ENCODE results near the gene STAG3. TPM values are rescaled to one million over a fixed set of nuclear protein-coding genes. Genes with fewer than 3 reads are reported as not detected.

The STAG3 gene
- total and polyA plus RNA-seq, 2 experiments from 2014 or later: 4.6 to 4.7 TPM

DNA sequence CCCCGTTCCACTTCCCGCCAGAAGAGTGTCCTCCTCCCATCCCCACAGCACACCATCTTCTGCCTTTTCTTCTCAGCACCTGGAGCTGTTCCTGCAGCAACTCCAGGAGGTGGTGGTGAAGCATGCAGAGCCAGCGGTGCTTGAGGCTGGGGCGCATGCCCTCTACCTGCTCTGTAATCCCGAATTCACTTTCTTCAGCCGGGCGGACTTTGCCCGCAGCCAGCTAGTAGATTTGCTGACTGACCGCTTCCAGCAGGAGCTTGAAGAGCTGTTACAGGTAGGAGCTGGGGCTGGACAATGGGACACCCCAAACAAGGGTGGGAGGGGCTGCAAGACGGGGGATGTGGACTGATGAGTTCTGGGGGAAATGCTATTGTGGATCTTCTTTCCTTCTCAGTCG is 23.0 kb downstream of the STAG3 start:
- Histone ChIP-seq H4K20me1 (replicated peaks; ENCODE audit: insufficient read depth) (no peaks in the 10 kb centered on the region), H3K27ac (ENCODE audit: low read depth) (no peak overlapping the region), H3K27me3 (ENCODE audit: insufficient read depth) (no peaks in the 10 kb centered on the region), H3K36me3 (ENCODE audit: insufficient read depth) (no peaks in the 10 kb centered on the region), H3K4me2 (no peak overlapping the region), H3K79me2 (replicated peaks; ENCODE audit: insufficient read depth) (no peaks in the 10 kb centered on the region), H2AFZ (no peak overlapping the region), H3K9me2 (ENCODE audit: insufficient read depth) (no peaks in the 10 kb centered on the region), H3K4me1 (ENCODE audit: insufficient read depth) (no peaks in the 10 kb centered on the region; the same call in 1 of the 2 replicates), H3K4me3 (no peak overlapping the region), H3F3A (replicated peaks; ENCODE audit: low read depth) (no peaks in the 10 kb centered on the region)
- H3K36me3 Mint-ChIP-seq (ENCODE audit: low read depth): no peaks in the 10 kb centered on the region
- no peak overlapping the region for H3K4me3 Mint-ChIP-seq
- H3K9me3 Mint-ChIP-seq: no peaks in the 10 kb centered on the region
- ATAC-seq (no peak), DNase-seq (ENCODE audit: low spot score) (no peak)
- no peak for TF ChIP-seq EZH2phosphoT487 (IDR thresholded peaks at IDR 0.05; ENCODE audit: unreplicated experiment)
- TF ChIP-seq ZNF114 (CRISPR knock-in tag; IDR thresholded peaks at IDR 0.05): no peak
- TF ChIP-seq JUNB (IDR thresholded peaks at IDR 0.05; ENCODE audit: unreplicated experiment): no peak
- no peak for TF ChIP-seq POLR2AphosphoS5 (IDR thresholded peaks at IDR 0.05; ENCODE audit: low read depth)
- TF ChIP-seq, protein P1, sequence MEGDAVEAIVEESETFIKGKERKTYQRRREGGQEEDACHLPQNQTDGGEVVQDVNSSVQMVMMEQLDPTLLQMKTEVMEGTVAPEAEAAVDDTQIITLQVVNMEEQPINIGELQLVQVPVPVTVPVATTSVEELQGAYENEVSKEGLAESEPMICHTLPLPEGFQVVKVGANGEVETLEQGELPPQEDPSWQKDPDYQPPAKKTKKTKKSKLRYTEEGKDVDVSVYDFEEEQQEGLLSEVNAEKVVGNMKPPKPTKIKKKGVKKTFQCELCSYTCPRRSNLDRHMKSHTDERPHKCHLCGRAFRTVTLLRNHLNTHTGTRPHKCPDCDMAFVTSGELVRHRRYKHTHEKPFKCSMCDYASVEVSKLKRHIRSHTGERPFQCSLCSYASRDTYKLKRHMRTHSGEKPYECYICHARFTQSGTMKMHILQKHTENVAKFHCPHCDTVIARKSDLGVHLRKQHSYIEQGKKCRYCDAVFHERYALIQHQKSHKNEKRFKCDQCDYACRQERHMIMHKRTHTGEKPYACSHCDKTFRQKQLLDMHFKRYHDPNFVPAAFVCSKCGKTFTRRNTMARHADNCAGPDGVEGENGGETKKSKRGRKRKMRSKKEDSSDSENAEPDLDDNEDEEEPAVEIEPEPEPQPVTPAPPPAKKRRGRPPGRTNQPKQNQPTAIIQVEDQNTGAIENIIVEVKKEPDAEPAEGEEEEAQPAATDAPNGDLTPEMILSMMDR (conservative IDR thresholded peaks at IDR 0.05; ENCODE audit: low read depth in 2 of 2): no peak
- TF ChIP-seq ETS1 (IDR thresholded peaks at IDR 0.05): no peak
- TF ChIP-seq REST (IDR thresholded peaks at IDR 0.05; ENCODE audit: unreplicated experiment): no peak
- no peak for TF ChIP-seq EZH2 (IDR thresholded peaks at IDR 0.05; ENCODE audit: low read depth, unreplicated experiment)
- no peak for TF ChIP-seq NANOG (IDR thresholded peaks at IDR 0.05; ENCODE audit: borderline replicate concordance)
- TF ChIP-seq CREB1 (CRISPR knock-in tag; IDR thresholded peaks at IDR 0.05; ENCODE audit: low read depth): no peak
- TF ChIP-seq ZNF462 (CRISPR knock-in tag; IDR thresholded peaks at IDR 0.05): no peak
- TF ChIP-seq ZNF331 (CRISPR knock-in tag; IDR thresholded peaks at IDR 0.05; ENCODE audit: low read depth): no peak
- no peak for TF ChIP-seq STAT1 (IDR thresholded peaks at IDR 0.05; ENCODE audit: unreplicated experiment)
- peaks cover 16% of the 10 kb centered on the region for H3K4me1 Mint-ChIP-seq
- H3K27ac Mint-ChIP-seq: no peak overlapping the region
- H3K27me3 Mint-ChIP-seq (ENCODE audit: insufficient read depth, low read depth, poor library complexity): peaks cover 15% of the 10 kb centered on the region

Measured in GM23338 (cell line).